WTC11 (cell line): ENCODE results near the gene VCX2. TPM values are rescaled to one million over a fixed set of nuclear protein-coding genes. Genes with fewer than 3 reads are reported as not detected.

Source experiments
- ATAC-seq: fragments of 200-7000 bp; cut with Tn5 transposase; 2 replicates; pipeline ENCODE4 v1.10.0; 2021; ENCODE audit warnings: mild to moderate bottlenecking, moderate library complexity
- CTCF ChIA-PET: fragments of 300-600 bp; sonication (Branson Sonifier 250); formaldehyde crosslinking; loops from one replicate; lab custom pipeline; 2021; ENCODE audit warnings: antibody characterized with exemption; lab: Charles Lee
- POLR2A ChIA-PET: fragments of 350-600 bp; sonication (Branson Sonifier 250); formaldehyde crosslinking; loops from one replicate; lab custom pipeline; 2021; ENCODE audit warnings: antibody characterized with exemption; lab: Charles Lee
- DNase-seq: peaks from one replicate; pipeline ENCODE4 v3.0.0; 2021; ENCODE audit warnings: low spot score
- H3K27ac Mint-ChIP-seq: 2 replicates; pipeline ENCODE4 v1.8.0; 2021; ENCODE audit warnings: mixed read lengths
- H3K27me3 Mint-ChIP-seq: 2 replicates; pipeline ENCODE4 v1.8.0; 2021; ENCODE audit warnings: low read depth, mild to moderate bottlenecking, moderate library complexity, mixed read lengths
- H3K36me3 Mint-ChIP-seq: 2 replicates; pipeline ENCODE4 v1.8.0; 2021; ENCODE audit warnings: mixed read lengths
- H3K4me1 Mint-ChIP-seq: 2 replicates; pipeline ENCODE4 v1.8.0; 2022; ENCODE audit warnings: mixed read lengths
- H3K4me3 Mint-ChIP-seq: 2 replicates; pipeline ENCODE4 v1.8.0; 2021; ENCODE audit warnings: mild to moderate bottlenecking, moderate library complexity, mixed read lengths
- H3K9me3 Mint-ChIP-seq: 2 replicates; pipeline ENCODE4 v1.8.0; 2021; ENCODE audit warnings: mixed read lengths
- ATF2 ChIP-seq: sonication (generic); formaldehyde crosslinking; IDR thresholded peaks from 2 replicates; pipeline ENCODE4 v1.8.1; 2022; ENCODE audit warnings: low read depth, missing genetic modification reagents, borderline replicate concordance
- CBFB ChIP-seq: sonication (generic); formaldehyde crosslinking; IDR thresholded peaks from 2 replicates; pipeline ENCODE4 v1.8.1; 2022; ENCODE audit warnings: mild to moderate bottlenecking, low read depth, missing genetic modification reagents
- E2F4 ChIP-seq: sonication (generic); formaldehyde crosslinking; IDR thresholded peaks from 2 replicates; pipeline ENCODE4 v1.8.1; 2022; ENCODE audit warnings: low read depth, mild to moderate bottlenecking, moderate library complexity, missing genetic modification reagents, borderline replicate concordance
- EMX1 ChIP-seq: fragments of 250-450 bp; sonication (Bioruptor Pico); IDR thresholded peaks from 2 replicates; pipeline ENCODE4 v1.8.0; 2021; ENCODE audit warnings: mild to moderate bottlenecking
- GTF2I ChIP-seq: fragments of 250-450 bp; sonication (Bioruptor Pico); conservative IDR thresholded peaks from 2 replicates; pipeline ENCODE4 v1.4.0; 2021; ENCODE audit warnings: mild to moderate bottlenecking
- NFYB ChIP-seq: sonication (generic); formaldehyde crosslinking; conservative IDR thresholded peaks from 2 replicates; pipeline ENCODE4 v1.8.0; 2022; ENCODE audit warnings: low read depth, missing genetic modification reagents
- NR3C1 ChIP-seq: sonication (generic); formaldehyde crosslinking; conservative IDR thresholded peaks from 2 replicates; pipeline ENCODE4 v1.8.1; 2023; ENCODE audit warnings: low read depth, mild to moderate bottlenecking, missing genetic modification reagents
- SMAD3 ChIP-seq: sonication (generic); formaldehyde crosslinking; IDR thresholded peaks from 2 replicates; pipeline ENCODE4 v1.8.0; 2022; ENCODE audit warnings: missing genetic modification reagents, mild to moderate bottlenecking, borderline replicate concordance
- SMAD4 ChIP-seq: sonication (generic); formaldehyde crosslinking; IDR thresholded peaks from 2 replicates; pipeline ENCODE4 v1.8.0; 2022; ENCODE audit warnings: mild to moderate bottlenecking, missing genetic modification reagents
- TCF7 ChIP-seq: sonication (generic); formaldehyde crosslinking; IDR thresholded peaks from 2 replicates; pipeline ENCODE4 v1.8.0; 2022; ENCODE audit warnings: mild to moderate bottlenecking, low read depth, missing genetic modification reagents, moderate library complexity
- USF2 ChIP-seq: sonication (generic); formaldehyde crosslinking; IDR thresholded peaks from 2 replicates; pipeline ENCODE4 v1.8.1; 2023; ENCODE audit warnings: mild to moderate bottlenecking, missing genetic modification reagents, moderate library complexity
- ZNF317 ChIP-seq: sonication (generic); formaldehyde crosslinking; IDR thresholded peaks from 2 replicates; pipeline ENCODE4 v1.8.1; 2023; ENCODE audit warnings: low read depth, mild to moderate bottlenecking, moderate library complexity, missing genetic modification reagents, borderline replicate concordance
- ZNF416 ChIP-seq: fragments of 250-450 bp; sonication (Bioruptor Pico); IDR thresholded peaks from 2 replicates; pipeline ENCODE4 v1.9.0; 2021; ENCODE audit warnings: mild to moderate bottlenecking, inconsistent platforms
- ZSCAN18 ChIP-seq: fragments of 250-450 bp; sonication (Bioruptor Pico); IDR thresholded peaks from 2 replicates; pipeline ENCODE4 v2.1.2; 2022; ENCODE audit warnings: mild to moderate bottlenecking, moderate library complexity
- total RNA-seq: library from RNA; stranded (reverse); gene quantifications from 3 replicates; pipeline ENCODE4 v1.2.3, GENCODE V29; 2021
- TF ChIP-seq, protein P1 (sequence below): sonication (generic); formaldehyde crosslinking; IDR thresholded peaks from 2 replicates; pipeline ENCODE4 v1.8.1; 2022; ENCODE audit warnings: mild to moderate bottlenecking, missing genetic modification reagents, moderate library complexity, borderline replicate concordance
- TF ChIP-seq, protein P2 (sequence below): fragments of 250-450 bp; sonication (Bioruptor Pico); IDR thresholded peaks from 2 replicates; pipeline ENCODE4 v1.9.0; 2021; ENCODE audit warnings: moderate library complexity, mild to moderate bottlenecking, inconsistent platforms, borderline replicate concordance
- TF ChIP-seq, protein P3 (sequence below): sonication (generic); formaldehyde crosslinking; IDR thresholded peaks from 2 replicates; pipeline ENCODE4 v1.8.1; 2022; ENCODE audit warnings: missing genetic modification reagents, borderline replicate concordance
- TF ChIP-seq, protein P4 (sequence below): fragments of 250-450 bp; sonication (Bioruptor Pico); IDR thresholded peaks from 2 replicates; pipeline ENCODE4 v1.8.0; 2021; ENCODE audit warnings: mild to moderate bottlenecking
- TF ChIP-seq, protein P5 (sequence below): fragments of 250-450 bp; sonication (Bioruptor Pico); IDR thresholded peaks from 2 replicates; pipeline ENCODE4 v1.9.0; 2021; ENCODE audit warnings: mild to moderate bottlenecking, borderline replicate concordance

The VCX2 gene
- total RNA-seq, 1 experiment from 2014 or later: not detected

DNA sequence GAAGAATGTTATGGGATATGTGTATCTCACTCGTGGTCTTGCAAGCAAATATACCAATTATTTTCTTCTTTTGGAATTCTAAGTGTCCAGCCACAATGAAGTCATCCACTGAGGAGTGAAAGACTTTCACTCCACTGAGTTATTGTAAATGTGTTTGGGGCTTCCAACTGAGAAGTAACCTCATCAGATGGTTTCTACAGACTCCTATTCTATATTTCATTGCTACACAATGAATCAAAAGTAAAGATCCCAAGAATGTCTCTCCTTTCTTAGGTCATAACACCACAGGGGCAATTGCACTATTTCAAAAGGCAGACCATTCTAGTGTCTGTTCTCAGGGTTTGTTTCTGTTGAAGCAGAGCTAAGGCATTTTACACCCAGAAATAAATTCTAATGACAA, 12.3 kb upstream of the VCX2 start:
- no peak for TF ChIP-seq ZNF317 (CRISPR knock-in tag)
- TF ChIP-seq TCF7 (CRISPR knock-in tag): no peak
- TF ChIP-seq NFYB (CRISPR knock-in tag): no peak
- TF ChIP-seq, protein P1, sequence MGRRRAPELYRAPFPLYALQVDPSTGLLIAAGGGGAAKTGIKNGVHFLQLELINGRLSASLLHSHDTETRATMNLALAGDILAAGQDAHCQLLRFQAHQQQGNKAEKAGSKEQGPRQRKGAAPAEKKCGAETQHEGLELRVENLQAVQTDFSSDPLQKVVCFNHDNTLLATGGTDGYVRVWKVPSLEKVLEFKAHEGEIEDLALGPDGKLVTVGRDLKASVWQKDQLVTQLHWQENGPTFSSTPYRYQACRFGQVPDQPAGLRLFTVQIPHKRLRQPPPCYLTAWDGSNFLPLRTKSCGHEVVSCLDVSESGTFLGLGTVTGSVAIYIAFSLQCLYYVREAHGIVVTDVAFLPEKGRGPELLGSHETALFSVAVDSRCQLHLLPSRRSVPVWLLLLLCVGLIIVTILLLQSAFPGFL (CRISPR knock-in tag): no peak
- TF ChIP-seq ZSCAN18 (CRISPR knock-in tag): no peak
- no peak for TF ChIP-seq E2F4 (CRISPR knock-in tag)
- no peak for TF ChIP-seq SMAD3 (CRISPR knock-in tag)
- no peak for TF ChIP-seq NR3C1 (CRISPR knock-in tag)
- TF ChIP-seq, protein P2, sequence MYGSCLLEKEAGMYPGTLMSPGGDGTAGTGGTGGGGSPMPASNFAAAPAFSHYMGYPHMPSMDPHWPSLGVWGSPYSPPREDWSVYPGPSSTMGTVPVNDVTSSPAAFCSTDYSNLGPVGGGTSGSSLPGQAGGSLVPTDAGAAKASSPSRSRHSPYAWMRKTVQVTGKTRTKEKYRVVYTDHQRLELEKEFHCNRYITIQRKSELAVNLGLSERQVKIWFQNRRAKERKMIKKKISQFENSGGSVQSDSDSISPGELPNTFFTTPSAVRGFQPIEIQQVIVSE (CRISPR knock-in tag): no peak
- TF ChIP-seq, protein P3, sequence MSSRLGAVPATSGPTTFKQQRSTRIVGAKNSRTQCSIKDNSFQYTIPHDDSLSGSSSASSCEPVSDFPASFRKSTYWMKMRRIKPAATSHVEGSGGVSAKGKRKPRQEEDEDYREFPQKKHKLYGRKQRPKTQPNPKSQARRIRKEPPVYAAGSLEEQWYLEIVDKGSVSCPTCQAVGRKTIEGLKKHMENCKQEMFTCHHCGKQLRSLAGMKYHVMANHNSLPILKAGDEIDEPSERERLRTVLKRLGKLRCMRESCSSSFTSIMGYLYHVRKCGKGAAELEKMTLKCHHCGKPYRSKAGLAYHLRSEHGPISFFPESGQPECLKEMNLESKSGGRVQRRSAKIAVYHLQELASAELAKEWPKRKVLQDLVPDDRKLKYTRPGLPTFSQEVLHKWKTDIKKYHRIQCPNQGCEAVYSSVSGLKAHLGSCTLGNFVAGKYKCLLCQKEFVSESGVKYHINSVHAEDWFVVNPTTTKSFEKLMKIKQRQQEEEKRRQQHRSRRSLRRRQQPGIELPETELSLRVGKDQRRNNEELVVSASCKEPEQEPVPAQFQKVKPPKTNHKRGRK (CRISPR knock-in tag): no peak
- no peak for TF ChIP-seq ATF2 (CRISPR knock-in tag)
- TF ChIP-seq, protein P4, sequence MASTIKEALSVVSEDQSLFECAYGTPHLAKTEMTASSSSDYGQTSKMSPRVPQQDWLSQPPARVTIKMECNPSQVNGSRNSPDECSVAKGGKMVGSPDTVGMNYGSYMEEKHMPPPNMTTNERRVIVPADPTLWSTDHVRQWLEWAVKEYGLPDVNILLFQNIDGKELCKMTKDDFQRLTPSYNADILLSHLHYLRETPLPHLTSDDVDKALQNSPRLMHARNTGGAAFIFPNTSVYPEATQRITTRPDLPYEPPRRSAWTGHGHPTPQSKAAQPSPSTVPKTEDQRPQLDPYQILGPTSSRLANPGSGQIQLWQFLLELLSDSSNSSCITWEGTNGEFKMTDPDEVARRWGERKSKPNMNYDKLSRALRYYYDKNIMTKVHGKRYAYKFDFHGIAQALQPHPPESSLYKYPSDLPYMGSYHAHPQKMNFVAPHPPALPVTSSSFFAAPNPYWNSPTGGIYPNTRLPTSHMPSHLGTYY (CRISPR knock-in tag): no peak
- ATAC-seq: no peak
- POLR2A ChIA-PET: no interaction called here

DNA sequence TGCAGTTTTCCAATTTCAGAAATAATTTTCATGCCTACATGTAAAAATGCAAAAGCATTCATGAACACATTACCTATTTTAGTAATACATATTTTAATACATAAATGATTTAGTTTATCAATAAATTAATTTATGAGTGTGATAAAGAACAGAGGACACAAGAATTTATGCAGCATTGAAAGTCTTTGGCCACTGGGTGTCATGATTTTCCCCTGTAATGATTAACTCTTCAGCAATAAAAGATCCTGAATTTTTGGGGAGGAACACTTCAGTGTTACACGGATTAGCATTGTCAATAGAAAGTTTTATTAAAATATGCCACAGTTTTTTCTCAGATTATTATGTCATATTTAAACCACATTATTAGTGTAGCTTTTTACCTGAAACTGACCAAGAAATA, 8.6 kb upstream of the VCX2 start:
- Mint-ChIP-seq H3K4me3 (no peak overlapping the region), H3K27me3 (no peaks in the 10 kb centered on the region), H3K9me3 (no peaks in the 10 kb centered on the region), H3K27ac (no peak overlapping the region), H3K4me1 (no peaks in the 10 kb centered on the region), H3K36me3 (no peaks in the 10 kb centered on the region)
- ATAC-seq: no peak
- TF ChIP-seq, protein P5, sequence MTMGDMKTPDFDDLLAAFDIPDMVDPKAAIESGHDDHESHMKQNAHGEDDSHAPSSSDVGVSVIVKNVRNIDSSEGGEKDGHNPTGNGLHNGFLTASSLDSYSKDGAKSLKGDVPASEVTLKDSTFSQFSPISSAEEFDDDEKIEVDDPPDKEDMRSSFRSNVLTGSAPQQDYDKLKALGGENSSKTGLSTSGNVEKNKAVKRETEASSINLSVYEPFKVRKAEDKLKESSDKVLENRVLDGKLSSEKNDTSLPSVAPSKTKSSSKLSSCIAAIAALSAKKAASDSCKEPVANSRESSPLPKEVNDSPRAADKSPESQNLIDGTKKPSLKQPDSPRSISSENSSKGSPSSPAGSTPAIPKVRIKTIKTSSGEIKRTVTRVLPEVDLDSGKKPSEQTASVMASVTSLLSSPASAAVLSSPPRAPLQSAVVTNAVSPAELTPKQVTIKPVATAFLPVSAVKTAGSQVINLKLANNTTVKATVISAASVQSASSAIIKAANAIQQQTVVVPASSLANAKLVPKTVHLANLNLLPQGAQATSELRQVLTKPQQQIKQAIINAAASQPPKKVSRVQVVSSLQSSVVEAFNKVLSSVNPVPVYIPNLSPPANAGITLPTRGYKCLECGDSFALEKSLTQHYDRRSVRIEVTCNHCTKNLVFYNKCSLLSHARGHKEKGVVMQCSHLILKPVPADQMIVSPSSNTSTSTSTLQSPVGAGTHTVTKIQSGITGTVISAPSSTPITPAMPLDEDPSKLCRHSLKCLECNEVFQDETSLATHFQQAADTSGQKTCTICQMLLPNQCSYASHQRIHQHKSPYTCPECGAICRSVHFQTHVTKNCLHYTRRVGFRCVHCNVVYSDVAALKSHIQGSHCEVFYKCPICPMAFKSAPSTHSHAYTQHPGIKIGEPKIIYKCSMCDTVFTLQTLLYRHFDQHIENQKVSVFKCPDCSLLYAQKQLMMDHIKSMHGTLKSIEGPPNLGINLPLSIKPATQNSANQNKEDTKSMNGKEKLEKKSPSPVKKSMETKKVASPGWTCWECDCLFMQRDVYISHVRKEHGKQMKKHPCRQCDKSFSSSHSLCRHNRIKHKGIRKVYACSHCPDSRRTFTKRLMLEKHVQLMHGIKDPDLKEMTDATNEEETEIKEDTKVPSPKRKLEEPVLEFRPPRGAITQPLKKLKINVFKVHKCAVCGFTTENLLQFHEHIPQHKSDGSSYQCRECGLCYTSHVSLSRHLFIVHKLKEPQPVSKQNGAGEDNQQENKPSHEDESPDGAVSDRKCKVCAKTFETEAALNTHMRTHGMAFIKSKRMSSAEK (CRISPR knock-in tag): no peak
- TF ChIP-seq CBFB (CRISPR knock-in tag) (no peak), NR3C1 (CRISPR knock-in tag) (no peak), ZNF416 (CRISPR knock-in tag) (no peak), ZNF317 (CRISPR knock-in tag) (no peak), GTF2I (no peak), USF2 (CRISPR knock-in tag) (no peak), EMX1 (no peak), SMAD4 (CRISPR knock-in tag) (no peak)
- POLR2A ChIA-PET: no interaction called here
- no peak for DNase-seq
- CTCF ChIA-PET: no interaction called here

More for the DNA sequence above, 12.3 kb upstream of the VCX2 start:
- DNase-seq: no peak
- Mint-ChIP-seq H3K4me1 (no peaks in the 10 kb centered on the region), H3K9me3 (no peaks in the 10 kb centered on the region), H3K27ac (no peak overlapping the region), H3K36me3 (no peaks in the 10 kb centered on the region), H3K4me3 (no peak overlapping the region), H3K27me3 (no peaks in the 10 kb centered on the region)
- CTCF ChIA-PET: no interaction called here
